Vagina (tissue), 2 donors: ENCODE data around the gene ABHD12. TPM values are rescaled to one million over a fixed set of nuclear protein-coding genes. Genes with fewer than 3 reads are reported as not detected.

Experiments
- DNase-seq, 2 donors: peaks; one replicate each; pipeline ENCODE4 v3.0.0-alpha.2; 2017; ENCODE audit errors: extremely low spot score in 2 of 2
- H3K27ac ChIP-seq: fragments of 200-600 bp; sonication (generic); one replicate; pipeline ENCODE4 v1.5.1; 2019
- H3K27me3 ChIP-seq: fragments of 200-600 bp; sonication (generic); one replicate; pipeline ENCODE4 v1.5.1; 2019
- H3K36me3 ChIP-seq, 2 donors: fragments of 200-600 bp; sonication (generic); one replicate each; pipeline ENCODE4 v1.5.1; 2017 to 2019
- H3K4me1 ChIP-seq: fragments of 200-600 bp; sonication (generic); one replicate; pipeline ENCODE4 v1.5.1; 2019
- H3K4me3 ChIP-seq, 2 donors: fragments of 200-600 bp; sonication (generic); 1 replicate in 1 of 2; 2 replicates in 1 of 2; pipeline ENCODE4 v1.5.1; 2016 to 2019
- H3K9me3 ChIP-seq: fragments of 200-600 bp; sonication (generic); one replicate; pipeline ENCODE4 v1.5.1; 2019
- CTCF ChIP-seq, 3 experiments: fragments of 450-650 bp in 2 of 3; fragments of 200-600 bp in 1 of 3; sonication (generic) in 1 of 3; IDR thresholded peaks; one replicate each; pipeline ENCODE4 v1.5.1; 2017 to 2019; ENCODE audit warnings: antibody characterized with exemption in 3 of 3, mild to moderate bottlenecking in 2 of 3, moderate library complexity in 2 of 3
- POLR2A ChIP-seq, 2 donors: fragments of 450-650 bp; IDR thresholded peaks; one replicate each; pipeline ENCODE4 v1.6.1; 2017; ENCODE audit warnings: antibody characterized with exemption in 2 of 2, mild to moderate bottlenecking in 2 of 2, moderate library complexity in 2 of 2
- POLR2AphosphoS5 ChIP-seq, 2 donors: sonication (generic); formaldehyde crosslinking; IDR thresholded peaks; one replicate each; pipeline ENCODE4 v1.9.0; 2017; ENCODE audit warnings: antibody characterized with exemption in 2 of 2, mild to moderate bottlenecking in 2 of 2, low read depth in 1 of 2; ENCODE audit not compliant: insufficient read depth in 1 of 2
- intact Hi-C: fragments of 100-400 bp; cut with DNase I; formaldehyde crosslinking; loops from one replicate; pipeline ENCODE4 v1.15.1; 2023
- total RNA-seq: library from RNA; depleted of rRNA; stranded (reverse); fragments of >200 nt; gene quantifications from one replicate; pipeline ENCODE4 v1.2.3, GENCODE V29; 2016

Gene ABHD12
- total RNA-seq, 1 donor from 2014 or later = 36.6 TPM

GRCh38 chr20:25294459-25295385 lies 95.9 kb downstream of the ABHD12 start:
- TF ChIP-seq POLR2AphosphoS5 (IDR thresholded peaks at IDR 0.05; ENCODE audit: insufficient read depth in 1 of 2, low read depth in 1 of 2) = no peak
- TF ChIP-seq POLR2A (IDR thresholded peaks at IDR 0.05) = no peak
- peak; percentile 25 to 72 (median 72) for TF ChIP-seq CTCF (IDR thresholded peaks at IDR 0.05)
- Histone ChIP-seq H3K9me3 (no peaks in the 10 kb centered on the region), H3K27ac (peak overlapping the region; percentile 27), H3K27me3 (no peaks in the 10 kb centered on the region), H3K4me3 (no peak overlapping the region), H3K4me1 (peaks cover 13% of the 10 kb centered on the region), H3K36me3 (peaks cover 0 to 37% of the 10 kb centered on the region in 2 donors)
- no peak for DNase-seq
- intact Hi-C loops = no loop called here

- TF ChIP-seq POLR2A (IDR thresholded peaks at IDR 0.05) = no peak
- no peak for TF ChIP-seq CTCF (IDR thresholded peaks at IDR 0.05)
- no peak for TF ChIP-seq POLR2AphosphoS5 (IDR thresholded peaks at IDR 0.05; ENCODE audit: insufficient read depth in 1 of 2, low read depth in 1 of 2)
- peaks cover 0 to 32% of the 10 kb centered on the region in 2 donors for H3K36me3 ChIP-seq
- H3K9me3 ChIP-seq = no peaks in the 10 kb centered on the region
- no peak overlapping the region for H3K4me3 ChIP-seq
- intact Hi-C loops = no loop called here
- DNase-seq = no peak
- peaks cover 13% of the 10 kb centered on the region for H3K4me1 ChIP-seq
- no peaks in the 10 kb centered on the region for H3K27me3 ChIP-seq
- peak overlapping the region; percentile 27 for H3K27ac ChIP-seq
Observed at GRCh38 chr20:25293910-25294458, 96.7 kb downstream of the ABHD12 start.

- Histone ChIP-seq H3K9me3 (no peaks in the 10 kb centered on the region), H3K27me3 (no peaks in the 10 kb centered on the region), H3K36me3 (peaks cover 0 to 33% of the 10 kb centered on the region in 2 donors), H3K4me3 (no peak overlapping the region), H3K27ac (no peak overlapping the region), H3K4me1 (peaks cover 13% of the 10 kb centered on the region)
- intact Hi-C loops = no loop called here
- no peak for DNase-seq
- TF ChIP-seq POLR2AphosphoS5 (IDR thresholded peaks at IDR 0.05; ENCODE audit: insufficient read depth in 1 of 2, low read depth in 1 of 2) = no peak
- TF ChIP-seq POLR2A (IDR thresholded peaks at IDR 0.05) = no peak
- TF ChIP-seq CTCF (IDR thresholded peaks at IDR 0.05) = no peak
Observed at GRCh38 chr20:25293507-25293906, 97.1 kb downstream of the ABHD12 start.

GRCh38 chr20:25292176-25292891 lies 98.3 kb downstream of the ABHD12 start:
- TF ChIP-seq CTCF (IDR thresholded peaks at IDR 0.05) (no peak), POLR2AphosphoS5 (IDR thresholded peaks at IDR 0.05; ENCODE audit: insufficient read depth in 1 of 2, low read depth in 1 of 2) (no peak), POLR2A (IDR thresholded peaks at IDR 0.05) (no peak)
- H3K27ac ChIP-seq = no peak overlapping the region
- H3K27me3 ChIP-seq = no peaks in the 10 kb centered on the region
- no peak for DNase-seq
- peaks cover 0 to 42% of the 10 kb centered on the region in 2 donors for H3K36me3 ChIP-seq
- no peak overlapping the region for H3K4me3 ChIP-seq
- intact Hi-C loops = no loop called here
- peaks cover 13% of the 10 kb centered on the region for H3K4me1 ChIP-seq
- H3K9me3 ChIP-seq = no peaks in the 10 kb centered on the region
